ENCODE data around the gene RASSF3. TPM values are rescaled to one million over a fixed set of nuclear protein-coding genes. Genes with fewer than 3 reads are reported as not detected.
"Not testable (repeated sequence)": the region's sequence is repeated elsewhere in the genome, so short reads cannot be mapped to it uniquely, and the experiment has no call there.

The RASSF3 gene
- total and polyA plus RNA-seq, 10 of the 15 experiments (the other 5 are each of a cell fraction or from before 2014, with no cell fraction given): 6.9 to 62.4 (median 30.3) TPM

DNA sequence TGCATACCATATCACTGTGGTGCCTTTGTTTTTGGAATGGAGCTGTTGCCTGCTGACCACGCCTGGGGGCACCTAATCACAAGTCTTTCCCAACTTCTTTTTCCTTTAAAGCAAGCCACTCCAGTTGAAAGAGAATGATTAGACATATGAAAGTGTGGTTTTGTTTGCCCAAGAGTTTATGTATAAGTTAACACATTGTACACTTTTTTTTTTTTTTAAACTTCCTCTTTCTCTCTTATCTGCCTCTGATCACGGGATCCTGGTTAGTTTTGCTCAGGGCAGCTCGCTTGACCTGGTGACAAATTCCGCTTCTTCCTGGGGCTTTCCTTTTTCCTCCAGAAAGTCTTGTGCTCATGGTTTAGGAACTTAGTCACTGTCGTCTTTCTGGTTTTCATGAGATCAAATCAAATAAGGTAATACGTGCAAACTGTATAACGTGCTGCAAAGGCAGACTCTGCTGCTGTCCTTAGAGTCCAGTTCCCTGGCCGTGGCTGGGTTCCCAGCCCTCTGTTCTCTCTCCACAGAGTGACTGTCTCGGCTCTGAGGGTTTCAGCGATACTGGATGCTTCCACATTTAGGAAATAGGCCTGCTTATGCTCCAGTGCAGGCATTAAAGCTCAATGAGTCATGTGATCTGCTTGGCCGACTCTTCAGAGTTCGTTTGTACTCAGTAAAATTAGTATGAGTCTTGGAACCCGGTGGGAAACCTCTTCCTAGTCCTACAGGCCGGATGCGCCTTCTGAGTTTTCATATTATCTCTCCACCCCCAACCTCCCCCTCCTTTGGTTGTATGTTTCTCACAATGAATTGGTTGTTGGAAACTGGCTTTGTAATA, 15.2 kb downstream of the RASSF3 start (continued):
- TF ChIP-seq, protein P1, sequence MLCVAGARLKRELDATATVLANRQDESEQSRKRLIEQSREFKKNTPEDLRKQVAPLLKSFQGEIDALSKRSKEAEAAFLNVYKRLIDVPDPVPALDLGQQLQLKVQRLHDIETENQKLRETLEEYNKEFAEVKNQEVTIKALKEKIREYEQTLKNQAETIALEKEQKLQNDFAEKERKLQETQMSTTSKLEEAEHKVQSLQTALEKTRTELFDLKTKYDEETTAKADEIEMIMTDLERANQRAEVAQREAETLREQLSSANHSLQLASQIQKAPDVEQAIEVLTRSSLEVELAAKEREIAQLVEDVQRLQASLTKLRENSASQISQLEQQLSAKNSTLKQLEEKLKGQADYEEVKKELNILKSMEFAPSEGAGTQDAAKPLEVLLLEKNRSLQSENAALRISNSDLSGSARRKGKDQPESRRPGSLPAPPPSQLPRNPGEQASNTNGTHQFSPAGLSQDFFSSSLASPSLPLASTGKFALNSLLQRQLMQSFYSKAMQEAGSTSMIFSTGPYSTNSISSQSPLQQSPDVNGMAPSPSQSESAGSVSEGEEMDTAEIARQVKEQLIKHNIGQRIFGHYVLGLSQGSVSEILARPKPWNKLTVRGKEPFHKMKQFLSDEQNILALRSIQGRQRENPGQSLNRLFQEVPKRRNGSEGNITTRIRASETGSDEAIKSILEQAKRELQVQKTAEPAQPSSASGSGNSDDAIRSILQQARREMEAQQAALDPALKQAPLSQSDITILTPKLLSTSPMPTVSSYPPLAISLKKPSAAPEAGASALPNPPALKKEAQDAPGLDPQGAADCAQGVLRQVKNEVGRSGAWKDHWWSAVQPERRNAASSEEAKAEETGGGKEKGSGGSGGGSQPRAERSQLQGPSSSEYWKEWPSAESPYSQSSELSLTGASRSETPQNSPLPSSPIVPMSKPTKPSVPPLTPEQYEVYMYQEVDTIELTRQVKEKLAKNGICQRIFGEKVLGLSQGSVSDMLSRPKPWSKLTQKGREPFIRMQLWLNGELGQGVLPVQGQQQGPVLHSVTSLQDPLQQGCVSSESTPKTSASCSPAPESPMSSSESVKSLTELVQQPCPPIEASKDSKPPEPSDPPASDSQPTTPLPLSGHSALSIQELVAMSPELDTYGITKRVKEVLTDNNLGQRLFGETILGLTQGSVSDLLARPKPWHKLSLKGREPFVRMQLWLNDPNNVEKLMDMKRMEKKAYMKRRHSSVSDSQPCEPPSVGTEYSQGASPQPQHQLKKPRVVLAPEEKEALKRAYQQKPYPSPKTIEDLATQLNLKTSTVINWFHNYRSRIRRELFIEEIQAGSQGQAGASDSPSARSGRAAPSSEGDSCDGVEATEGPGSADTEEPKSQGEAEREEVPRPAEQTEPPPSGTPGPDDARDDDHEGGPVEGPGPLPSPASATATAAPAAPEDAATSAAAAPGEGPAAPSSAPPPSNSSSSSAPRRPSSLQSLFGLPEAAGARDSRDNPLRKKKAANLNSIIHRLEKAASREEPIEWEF (IDR thresholded peaks at IDR 0.05; ENCODE audit: insufficient replicate concordance, low read depth, low read length): no peak
- peak; percentile 89 for TF ChIP-seq DPF2 (IDR thresholded peaks at IDR 0.05)
- peak; percentile 98 for TF ChIP-seq IKZF2 (IDR thresholded peaks at IDR 0.05)
- TF ChIP-seq ZSCAN29 (IDR thresholded peaks at IDR 0.05): no peak
- TF ChIP-seq BHLHE40 (IDR thresholded peaks at IDR 0.05; ENCODE audit: borderline replicate concordance in 1 of 2, low read depth in 2 of 2, low read length in 1 of 2): peak; percentile 92 to 95
- TF ChIP-seq POU2F2 (IDR thresholded peaks at IDR 0.05; ENCODE audit: borderline replicate concordance, low read depth, low read length): no peak
- TF ChIP-seq ESRRA (IDR thresholded peaks at IDR 0.05; ENCODE audit: low read length): no peak
- 0 out of 2 replicates have a peak, but pooled peaks have one; percentile 16 for TF ChIP-seq BRCA1 (IDR thresholded peaks at IDR 0.05; ENCODE audit: low read depth, low read length)

DNA sequence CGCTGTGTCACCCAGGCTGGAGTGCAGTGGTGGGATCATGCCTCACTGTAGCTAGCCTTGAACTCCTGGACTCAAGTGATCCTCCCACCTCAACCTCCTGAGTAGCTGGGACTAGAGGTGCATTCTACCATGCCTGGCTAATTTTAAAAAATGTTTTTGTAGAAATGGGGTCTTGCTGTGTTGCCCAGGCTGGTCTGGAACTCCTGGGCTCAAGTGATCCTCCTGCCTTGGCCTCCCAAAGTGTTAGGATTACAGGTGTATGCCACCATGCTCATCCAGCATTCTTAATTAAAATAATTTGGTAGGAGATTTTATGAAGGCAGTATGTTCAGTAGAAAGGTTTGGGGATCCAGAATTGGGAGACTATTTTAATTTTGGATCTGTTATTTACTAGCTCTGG, 16.3 kb downstream of the RASSF3 start:
- BruUV-seq (replicated peaks); H4K20me1 ChIP-seq (ENCODE audit: control insufficient read depth, insufficient read depth); DNase-seq (ENCODE audit: low read depth, low spot score); H3K27me3 ChIP-seq (replicated peaks in 1 of 2; ENCODE audit: control insufficient read depth in 2 of 2, insufficient read depth in 2 of 2, low read length in 1 of 2); H3K9ac ChIP-seq (ENCODE audit: control insufficient read depth, insufficient read depth, low read length); H3K36me3 ChIP-seq (ENCODE audit: control insufficient read depth in 2 of 2, insufficient read depth in 2 of 2, low read length in 1 of 2); H3K4me2 ChIP-seq (ENCODE audit: control insufficient read depth, insufficient read depth); ATAC-seq; in situ Hi-C loops (cut with MboI); H3K4me3 ChIP-seq; H3K9me3 ChIP-seq (replicated peaks; ENCODE audit: control insufficient read depth, insufficient read depth, low read length); H2AFZ ChIP-seq (ENCODE audit: control insufficient read depth, low read depth, low read length); intact Hi-C loops (cut with micrococcal nuclease; ENCODE audit: unreplicated experiment); FAIRE-seq: not testable (repeated sequence)
- ChIA-PET POLR2A (interaction anchor here (0.5 to 9.8 kb wide), 5 partner anchors 8 to 172 kb away, joined by 3 to 88 read pairs (median 6); partner anchors contain the start of gene RASSF3), RAD21 (ENCODE audit: unreplicated experiment) (interaction anchor here (1.2 to 11.3 kb wide), 7 partner anchors 7 to 68 kb away, joined by 3 to 86 read pairs (median 11); partner anchors contain the start of gene RASSF3), SMC1A (ENCODE audit: uncharacterized antibody, unreplicated experiment) (interaction anchor here (1.0 to 5.9 kb wide), 16 partner anchors 8 to 100 kb away, joined by 3 to 62 read pairs (median 6); no protein-coding TSS in a partner anchor), CTCF (interaction anchor here (0.6 to 1.7 kb wide), 6 partner anchors 17 to 812 kb away, joined by 3 to 6 read pairs (median 3); no protein-coding TSS in a partner anchor)
- 100% methylated on average over 1 of the region's 1 CpG for WGBS (ENCODE audit: insufficient coverage, insufficient replicate concordance, low lambda C conversion rate, missing lambda C conversion rate)
- H3K27ac ChIP-seq (ENCODE audit: control insufficient read depth, insufficient read depth): peak overlapping the region; percentile 51; the same call in 1 of the 2 replicates
- H3K4me1 ChIP-seq (ENCODE audit: control insufficient read depth, insufficient read depth, low read length): peaks cover 37% of the 10 kb centered on the region
- H3K79me2 ChIP-seq (ENCODE audit: control insufficient read depth, insufficient read depth, low read length): peaks cover 96% of the 10 kb centered on the region
